Measurements from ENCODE around the gene OR6N2.

Gene OR6N2

DNA sequence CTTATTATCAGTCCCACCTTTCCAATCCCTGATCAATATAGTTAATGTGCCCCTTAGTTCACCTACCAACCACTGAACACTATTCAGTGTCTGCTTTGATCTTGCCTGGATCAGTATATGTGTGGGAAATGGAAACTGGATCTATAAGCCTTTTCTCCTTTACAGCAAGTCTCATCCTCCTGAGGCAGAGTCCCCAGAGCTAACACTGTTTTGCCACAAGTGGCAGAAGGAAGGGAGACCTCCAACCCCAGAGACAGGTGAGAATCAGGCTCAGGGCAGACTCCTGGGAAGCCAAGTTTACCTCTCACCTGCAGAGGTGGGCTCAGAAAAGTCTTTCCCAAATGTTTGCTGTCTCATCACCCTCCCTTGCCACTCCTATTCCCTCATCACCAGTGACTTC, at the start of gene OR6N2:
OR6N2 (minus strand) TSS at position 101 of the 400 bp plus-strand sequence. CDS start 3,569 bp downstream, outside the sequence.
- no peak for DNase-seq (ENCODE audit: low read depth, low spot score)

GRCh38 chr1:158830074-158830677, 49.2 kb upstream of the OR6N2 start:
- DNase-seq (ENCODE audit: low read depth, low spot score), result no peak

- DNase-seq (ENCODE audit: low read depth, low spot score), result no peak
These were observed 40.7 kb upstream of the OR6N2 start for GRCh38 chr1:158821723-158822122.

- DNase-seq (ENCODE audit: low read depth, low spot score), result no peak
These were observed 38.7 kb upstream of the OR6N2 start for GRCh38 chr1:158819461-158820443.

DNA sequence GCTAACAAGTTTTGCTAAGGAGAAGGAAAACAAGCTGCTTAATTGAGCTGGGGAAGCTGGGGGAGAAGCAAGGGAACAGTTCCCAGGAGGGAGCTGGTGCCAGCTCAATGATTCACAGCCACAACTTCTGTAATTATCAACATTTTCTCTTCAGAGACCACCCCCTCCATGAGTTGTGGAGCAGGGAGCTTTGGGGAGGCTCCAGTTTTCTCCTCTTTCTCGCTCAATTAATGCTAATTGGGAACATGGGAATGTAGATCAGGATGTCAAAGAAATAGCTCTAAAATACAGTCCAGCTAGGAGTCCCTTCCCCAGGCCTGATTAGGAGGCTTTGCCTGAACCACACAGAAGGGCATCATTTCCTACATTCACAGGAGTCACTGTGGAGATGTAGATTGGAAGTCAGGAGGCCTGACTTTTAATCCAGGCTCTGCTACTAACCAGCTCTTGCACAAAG, 38.0 kb upstream of the OR6N2 start:
- DNase-seq (ENCODE audit: low read depth, low spot score), result no peak

DNA sequence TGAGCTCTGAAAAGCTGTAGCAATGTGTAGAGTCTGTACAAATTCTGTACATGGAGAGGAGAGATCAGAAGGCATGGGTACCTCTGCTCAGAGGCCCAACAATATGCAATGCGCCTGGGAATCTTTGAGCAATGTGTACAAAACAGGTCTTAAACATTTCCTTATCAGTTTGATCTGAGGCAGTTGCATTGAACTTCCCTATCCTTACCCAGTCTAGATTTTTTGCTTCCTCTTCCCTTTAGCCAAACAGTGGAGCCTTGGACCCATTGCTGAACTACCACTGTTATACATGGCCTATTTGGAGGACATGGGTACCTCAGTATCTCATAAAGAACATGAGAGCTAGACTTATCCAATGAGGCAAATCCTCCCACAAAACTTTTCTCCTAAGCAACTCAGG, 37.6 kb upstream of the OR6N2 start:
- DNase-seq (ENCODE audit: low read depth, low spot score), result no peak

DNA sequence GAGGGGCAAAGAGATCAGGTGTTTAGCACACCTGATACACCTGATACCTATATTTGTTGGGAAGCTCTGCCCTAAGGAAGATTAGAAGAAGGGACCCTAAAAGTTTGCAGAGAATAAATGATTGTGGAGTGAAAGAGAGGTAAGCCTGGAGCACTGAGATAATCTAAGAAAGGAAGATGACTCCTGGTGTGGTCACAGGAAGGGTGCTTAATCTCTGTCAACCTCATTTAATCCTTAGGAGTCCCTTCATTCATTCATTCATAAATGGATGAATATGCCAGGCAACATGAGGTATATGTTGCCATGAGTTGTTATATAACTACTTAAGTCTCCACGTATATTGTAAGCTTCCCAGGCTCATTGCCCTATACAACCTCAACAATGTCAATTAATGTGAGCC, 34.0 kb upstream of the OR6N2 start:
- DNase-seq (ENCODE audit: low read depth, low spot score), result no peak

DNA sequence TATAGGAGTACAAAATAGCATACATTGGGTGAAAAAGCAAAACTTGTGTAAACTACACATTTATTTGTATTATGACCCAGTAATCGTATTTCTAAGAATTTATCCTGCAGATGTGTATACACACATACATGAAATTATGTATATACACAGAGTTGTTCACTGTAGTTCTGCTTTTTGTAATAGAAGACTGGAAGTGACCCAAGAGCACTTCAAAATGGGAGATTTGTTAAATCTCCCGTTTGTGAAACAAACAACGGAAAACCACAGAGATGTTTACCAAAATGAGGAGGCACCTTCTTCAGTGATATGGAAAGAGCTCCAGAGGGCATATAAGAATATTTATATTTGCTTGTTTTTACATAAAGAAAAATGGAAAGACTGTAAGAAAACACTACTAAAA, 32.2 kb upstream of the OR6N2 start:
- DNase-seq (ENCODE audit: low read depth, low spot score), result no peak

GRCh38 chr1:158812336-158812735, 31.3 kb upstream of the OR6N2 start:
- DNase-seq (ENCODE audit: low read depth, low spot score), result no peak

DNA sequence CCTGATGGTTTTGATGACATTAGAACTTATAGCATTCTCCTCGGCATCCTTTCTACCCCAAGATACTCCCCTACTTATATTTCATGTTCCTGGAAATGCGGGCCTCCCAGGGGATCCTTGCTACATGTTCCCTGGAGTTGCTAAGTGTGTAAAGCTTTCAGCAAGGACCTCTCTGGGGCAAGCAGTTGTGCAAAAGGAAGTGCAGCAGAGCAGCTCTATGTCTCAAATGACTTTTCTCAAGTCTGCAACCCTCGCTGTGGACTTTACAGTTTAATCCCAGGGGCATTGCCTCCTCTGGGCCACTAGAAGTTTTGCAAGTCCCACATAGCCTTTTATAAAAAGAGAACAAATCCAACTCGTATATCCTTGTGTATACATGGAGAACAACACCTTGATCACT, 29.3 kb upstream of the OR6N2 start:
- no peak for DNase-seq (ENCODE audit: low read depth, low spot score)

GRCh38 chr1:158809862-158810261, 28.9 kb upstream of the OR6N2 start:
- DNase-seq (ENCODE audit: low read depth, low spot score), result no peak

- no peak for DNase-seq (ENCODE audit: low read depth, low spot score)
These were observed 28.3 kb upstream of the OR6N2 start for GRCh38 chr1:158809256-158809655.

DNA sequence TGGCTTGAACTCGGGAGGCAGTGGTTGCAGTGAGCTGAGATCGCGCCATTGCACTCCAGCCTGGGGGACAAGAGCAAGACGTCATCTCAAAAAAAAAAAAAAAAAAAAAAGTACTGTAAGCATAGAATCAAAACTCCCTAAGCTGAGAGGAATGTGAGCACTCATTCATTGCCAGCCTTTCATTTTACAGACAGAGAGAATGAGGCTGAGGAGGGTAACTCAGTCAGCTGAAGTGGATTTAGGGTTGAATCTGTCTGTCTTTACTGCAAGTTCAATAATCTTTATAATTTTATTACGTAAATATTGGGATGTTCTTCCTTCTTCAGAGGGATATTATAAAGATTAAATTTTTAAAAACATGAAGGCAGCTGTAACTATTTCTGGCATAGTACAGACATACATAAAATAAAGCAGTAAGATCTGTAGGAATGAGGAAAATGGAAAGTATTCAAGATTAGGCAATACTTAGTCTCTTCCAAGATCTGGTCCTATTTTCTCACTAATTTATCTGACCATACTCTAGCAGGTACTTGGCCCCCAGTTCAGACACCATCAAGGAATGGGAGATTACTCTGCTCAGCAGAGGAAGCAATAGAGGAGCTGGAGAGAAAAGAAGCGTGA, 26.0 kb upstream of the OR6N2 start:
- DNase-seq (ENCODE audit: low read depth, low spot score), result no peak

DNA sequence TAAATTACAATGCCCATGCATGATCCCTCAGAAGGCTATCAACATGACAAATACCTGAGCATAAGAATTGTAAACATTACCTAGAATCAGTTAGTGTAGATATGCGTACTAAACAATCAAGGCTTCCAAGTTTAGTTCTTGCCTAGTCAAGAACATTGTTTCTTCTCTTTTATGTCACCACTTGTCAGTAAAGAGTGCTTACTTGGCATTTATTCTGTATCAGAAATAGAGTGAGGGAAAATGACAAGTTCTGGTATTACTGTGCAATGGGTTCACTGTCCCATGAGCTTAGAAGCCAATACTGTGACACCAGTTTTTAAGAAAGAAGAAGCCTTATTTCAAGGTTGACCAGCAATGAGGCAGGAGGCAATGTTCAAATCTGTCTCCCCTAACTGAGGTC, 22.7 kb upstream of the OR6N2 start:
- DNase-seq (ENCODE audit: low read depth, low spot score), result no peak

GRCh38 chr1:158801396-158801795, 20.4 kb upstream of the OR6N2 start:
- no peak for DNase-seq (ENCODE audit: low read depth, low spot score)

- no peak for DNase-seq (ENCODE audit: low read depth, low spot score)
These were observed 19.5 kb upstream of the OR6N2 start for GRCh38 chr1:158800526-158800925.

DNA sequence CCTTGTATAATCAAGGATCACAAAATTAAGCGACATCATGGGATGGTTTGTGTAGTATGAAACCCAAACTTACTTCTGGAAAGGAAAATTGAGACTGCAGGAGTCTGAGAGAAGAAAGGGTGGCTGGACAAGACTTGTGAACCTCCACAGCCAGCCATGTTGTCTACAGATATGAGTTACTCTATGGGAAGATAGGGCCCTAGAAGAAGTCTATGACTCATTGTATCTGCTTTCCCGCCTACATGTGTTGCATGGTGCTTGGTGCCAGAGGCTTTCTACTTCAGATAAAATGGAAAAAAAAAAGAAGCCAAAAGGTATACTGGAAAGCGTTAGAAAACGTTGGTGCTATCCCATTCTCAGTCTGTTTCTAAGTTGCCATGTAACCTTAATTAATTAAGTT, 18.7 kb upstream of the OR6N2 start:
- DNase-seq (ENCODE audit: low read depth, low spot score), result no peak

DNA sequence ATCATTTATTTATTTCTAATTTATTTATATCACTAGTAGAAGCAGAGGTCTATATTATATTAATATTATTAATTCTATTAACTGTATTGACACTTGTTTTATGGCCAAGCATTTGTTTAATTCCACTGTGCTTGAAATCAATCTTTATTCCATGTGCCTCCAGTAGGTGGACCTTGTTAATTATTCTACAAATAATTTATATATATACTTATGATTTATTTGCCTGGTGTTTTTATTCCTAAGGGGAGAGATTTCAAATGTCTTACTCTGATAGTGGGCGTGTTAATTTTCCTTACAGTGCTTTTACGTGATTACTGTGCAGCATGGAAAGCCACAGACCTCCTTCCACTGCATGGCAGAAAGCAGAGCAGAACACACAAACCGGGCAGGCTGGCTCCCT, 17.5 kb upstream of the OR6N2 start:
- DNase-seq (ENCODE audit: low read depth, low spot score), result no peak

DNA sequence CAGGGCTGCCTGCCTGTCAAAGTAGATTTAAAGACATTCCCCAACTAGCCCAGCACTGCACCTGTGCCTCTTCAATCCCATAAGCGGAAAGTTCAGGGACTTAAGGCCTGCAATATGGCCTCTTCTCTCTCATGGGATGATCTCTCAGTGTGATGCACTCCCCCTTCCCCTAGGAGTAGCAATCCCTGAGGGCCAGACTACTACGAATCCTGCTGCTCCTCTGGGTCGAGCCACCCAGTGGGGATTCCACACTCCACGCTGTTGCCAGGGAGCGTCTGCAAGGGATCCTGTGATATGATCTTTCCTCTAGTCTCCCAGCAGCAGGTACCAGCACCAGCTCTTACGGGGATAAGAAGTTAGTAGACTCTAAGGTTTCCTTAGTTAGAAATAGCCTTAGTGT, 13.2 kb upstream of the OR6N2 start:
- DNase-seq (ENCODE audit: low read depth, low spot score), result no peak

DNA sequence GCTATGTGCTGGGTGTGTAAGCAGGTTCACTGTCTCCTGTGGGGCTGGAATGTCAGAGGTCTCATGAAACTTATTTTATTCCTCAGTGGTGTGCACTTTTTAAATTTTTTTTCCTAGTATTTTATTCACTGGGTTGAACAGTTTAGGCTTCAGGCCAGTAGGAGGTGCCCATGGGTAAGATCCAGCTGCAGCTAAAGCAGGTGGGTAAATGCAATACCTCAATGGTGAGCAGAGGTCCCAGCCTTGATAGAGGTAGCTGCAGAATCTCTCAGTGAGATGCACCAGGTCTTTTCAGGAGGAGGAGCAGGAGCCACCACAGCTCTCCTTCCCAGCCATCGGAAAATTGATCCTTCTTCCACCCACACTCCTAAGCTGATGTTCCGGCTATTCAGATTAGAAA, 12.6 kb upstream of the OR6N2 start:
- no peak for DNase-seq (ENCODE audit: low read depth, low spot score)

- DNase-seq (ENCODE audit: low read depth, low spot score), result no peak
These were observed 8.8 kb downstream of the OR6N2 start, which contains the start of gene OR6N1 for GRCh38 chr1:158771950-158772866. OR6N1 (minus strand) TSS chr1:158772195; CDS start chr1:158766682, 5,513 bp downstream.

Data from brain pericyte (primary cell).